Stimulated activated CD8-positive, alpha-beta memory T cell treated with anti-CD3 and anti-CD28 coated beads, Interleukin-15, amount 100 ng/mL, for 1 hour (primary cell): ENCODE measurements around the gene ALOX12.

ENCODE experiments used
- DNase-seq: peaks from one replicate; pipeline ENCODE4 v3.0.0-alpha.2; 2020; ENCODE audit warnings: low read depth

Gene ALOX12

DNA sequence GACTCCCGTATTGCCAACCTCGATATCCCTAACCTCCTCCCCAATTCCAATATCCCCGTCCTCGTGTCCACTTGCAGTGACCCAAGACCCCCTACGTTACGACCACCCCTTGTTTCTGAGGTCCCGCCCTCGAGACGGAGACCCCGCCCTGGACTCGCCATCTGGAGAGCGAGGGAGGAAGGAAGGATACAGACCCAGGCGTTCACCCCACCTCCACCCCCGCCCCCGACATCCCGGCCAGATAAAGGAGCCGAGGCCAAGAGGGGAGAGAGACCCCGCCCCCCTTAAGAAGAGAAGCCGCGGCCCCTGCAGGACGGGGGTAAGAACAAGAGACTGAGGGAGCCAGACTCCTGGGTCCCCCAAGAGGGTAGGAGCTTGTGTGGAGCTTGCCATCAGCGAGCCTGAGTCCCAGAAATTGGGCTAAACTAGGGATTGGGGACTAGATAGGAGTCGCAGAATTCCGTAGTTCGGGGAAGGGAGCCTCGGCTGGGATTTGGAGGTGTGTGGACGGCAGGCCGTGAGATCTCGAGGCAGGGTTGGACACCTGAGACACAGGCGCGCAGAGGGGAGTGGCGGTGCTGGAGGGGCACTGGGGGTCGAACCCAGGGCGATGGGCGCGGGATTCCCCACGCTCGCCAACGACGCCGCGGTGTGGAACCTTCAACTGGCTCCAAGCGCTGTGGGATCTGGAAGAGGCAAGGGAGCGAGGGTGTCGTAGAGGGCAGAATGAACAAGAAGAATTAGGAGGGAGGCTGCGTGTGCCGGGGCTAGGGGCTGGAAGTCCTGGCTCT, 27.1 kb downstream of the ALOX12 start, which contains the start of gene BCL6B:
TSS of gene BCL6B (plus strand) at position 270 of the 791 bp plus-strand sequence. CDS start 622 bp downstream, outside the sequence.
- no peak for DNase-seq

DNA sequence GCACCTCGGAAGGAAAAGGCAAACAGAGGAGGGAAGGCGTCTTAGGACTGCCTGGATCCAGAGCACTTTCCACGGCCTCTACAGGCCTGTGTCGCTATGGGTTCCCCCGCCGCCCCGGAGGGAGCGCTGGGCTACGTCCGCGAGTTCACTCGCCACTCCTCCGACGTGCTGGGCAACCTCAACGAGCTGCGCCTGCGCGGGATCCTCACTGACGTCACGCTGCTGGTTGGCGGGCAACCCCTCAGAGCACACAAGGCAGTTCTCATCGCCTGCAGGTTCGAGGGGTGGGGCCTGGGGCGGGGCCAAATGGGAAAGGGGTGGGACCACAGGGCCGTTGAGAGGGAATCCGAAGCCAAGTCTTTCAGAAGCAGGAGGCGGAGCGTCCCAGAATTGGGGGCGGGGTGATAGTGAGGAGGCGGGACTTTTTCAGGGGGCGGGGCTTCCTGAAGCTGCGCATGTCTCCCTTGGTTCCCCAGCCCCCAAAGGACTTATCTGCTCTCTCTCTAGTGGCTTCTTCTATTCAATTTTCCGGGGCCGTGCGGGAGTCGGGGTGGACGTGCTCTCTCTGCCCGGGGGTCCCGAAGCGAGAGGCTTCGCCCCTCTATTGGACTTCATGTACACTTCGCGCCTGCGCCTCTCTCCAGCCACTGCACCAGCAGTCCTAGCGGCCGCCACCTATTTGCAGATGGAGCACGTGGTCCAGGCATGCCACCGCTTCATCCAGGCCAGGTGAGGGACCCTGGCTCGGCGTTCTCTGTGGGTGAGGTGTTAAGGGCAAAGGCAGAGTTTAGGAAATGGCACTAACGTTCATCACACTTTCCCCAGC, 27.9 kb downstream of the ALOX12 start:
- peak; percentile 83 for DNase-seq

DNA sequence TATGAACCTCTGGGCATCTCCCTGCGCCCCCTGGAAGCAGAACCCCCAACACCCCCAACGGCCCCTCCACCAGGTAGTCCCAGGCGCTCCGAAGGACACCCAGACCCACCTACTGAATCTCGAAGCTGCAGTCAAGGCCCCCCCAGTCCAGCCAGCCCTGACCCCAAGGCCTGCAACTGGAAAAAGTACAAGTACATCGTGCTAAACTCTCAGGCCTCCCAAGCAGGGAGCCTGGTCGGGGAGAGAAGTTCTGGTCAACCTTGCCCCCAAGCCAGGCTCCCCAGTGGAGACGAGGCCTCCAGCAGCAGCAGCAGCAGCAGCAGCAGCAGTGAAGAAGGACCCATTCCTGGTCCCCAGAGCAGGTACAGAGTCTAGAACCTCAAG, 28.5 kb downstream of the ALOX12 start:
- DNase-seq: no peak

DNA sequence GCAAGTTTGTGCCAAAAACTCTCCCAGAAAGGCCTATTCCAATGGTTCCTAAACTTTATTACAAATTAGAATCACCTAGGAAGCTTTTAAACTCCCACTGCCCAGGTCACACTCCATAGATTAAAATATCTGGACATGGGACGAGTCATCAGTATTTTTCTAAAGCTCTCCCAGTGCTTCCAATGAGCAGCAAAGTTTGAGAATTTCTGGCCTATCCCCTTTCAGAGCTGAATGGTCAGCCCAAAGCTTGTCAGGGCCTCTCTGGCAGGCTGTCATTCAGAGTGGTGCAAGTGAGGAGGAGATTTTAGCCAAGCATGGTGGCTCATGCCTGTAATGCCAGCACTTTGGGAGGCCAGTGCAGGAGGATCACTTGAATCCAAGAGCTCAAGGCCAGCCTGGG, 29.4 kb downstream of the ALOX12 start:
- DNase-seq: no peak

DNA sequence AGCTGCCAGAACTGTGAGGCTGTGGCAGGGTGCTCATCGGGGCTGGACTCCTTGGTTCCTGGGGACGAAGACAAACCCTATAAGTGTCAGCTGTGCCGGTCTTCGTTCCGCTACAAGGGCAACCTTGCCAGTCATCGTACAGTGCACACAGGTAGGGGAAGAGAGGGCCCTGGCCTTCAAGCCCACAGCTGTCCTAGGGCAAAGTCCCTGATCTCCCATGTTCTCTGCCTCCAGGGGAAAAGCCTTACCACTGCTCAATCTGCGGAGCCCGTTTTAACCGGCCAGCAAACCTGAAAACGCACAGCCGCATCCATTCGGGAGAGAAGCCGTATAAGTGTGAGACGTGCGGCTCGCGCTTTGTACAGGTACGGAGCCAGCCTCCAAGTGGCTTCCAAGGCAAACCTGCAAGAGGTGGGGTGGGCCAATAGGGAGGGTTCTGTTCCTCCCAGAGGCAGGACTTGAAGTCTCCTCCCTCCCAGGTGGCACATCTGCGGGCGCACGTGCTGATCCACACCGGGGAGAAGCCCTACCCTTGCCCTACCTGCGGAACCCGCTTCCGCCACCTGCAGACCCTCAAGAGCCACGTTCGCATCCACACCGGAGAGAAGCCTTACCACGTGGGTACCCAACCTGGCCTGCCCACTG, 30.7 kb downstream of the ALOX12 start:
- no peak for DNase-seq

DNA sequence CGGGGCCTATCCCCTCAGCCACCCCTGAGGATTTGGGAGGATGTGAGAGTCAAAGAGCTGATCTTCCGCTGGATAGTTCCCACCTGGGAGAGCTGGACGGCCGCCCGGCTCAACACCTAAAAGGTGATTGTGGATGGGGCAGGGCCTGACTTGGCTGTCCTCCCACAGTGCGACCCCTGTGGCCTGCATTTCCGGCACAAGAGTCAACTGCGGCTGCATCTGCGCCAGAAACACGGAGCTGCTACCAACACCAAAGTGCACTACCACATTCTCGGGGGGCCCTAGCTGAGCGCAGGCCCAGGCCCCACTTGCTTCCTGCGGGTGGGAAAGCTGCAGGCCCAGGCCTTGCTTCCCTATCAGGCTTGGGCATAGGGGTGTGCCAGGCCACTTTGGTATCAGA, 31.5 kb downstream of the ALOX12 start:
- no peak for DNase-seq

DNA sequence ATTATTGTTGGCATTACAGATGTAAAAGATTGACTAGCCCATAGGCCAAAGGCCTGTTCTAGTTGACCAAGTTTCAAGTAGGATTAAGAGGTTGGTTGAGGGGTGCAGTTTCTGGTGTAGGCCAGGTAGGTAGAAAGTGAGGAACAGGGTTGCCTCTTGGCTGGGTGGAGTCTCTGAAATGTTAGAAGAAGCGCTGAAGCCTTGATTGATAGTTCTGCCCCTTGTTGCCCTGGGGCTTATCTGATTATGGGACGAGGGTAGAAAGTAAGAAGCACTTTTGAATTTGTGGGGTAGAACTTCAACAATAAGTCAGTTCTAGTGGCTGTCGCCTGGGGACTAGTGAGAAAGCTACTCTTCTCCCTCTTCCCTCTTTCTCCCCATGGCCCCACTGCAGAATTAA, 33.2 kb downstream of the ALOX12 start:
- DNase-seq: no peak

DNA sequence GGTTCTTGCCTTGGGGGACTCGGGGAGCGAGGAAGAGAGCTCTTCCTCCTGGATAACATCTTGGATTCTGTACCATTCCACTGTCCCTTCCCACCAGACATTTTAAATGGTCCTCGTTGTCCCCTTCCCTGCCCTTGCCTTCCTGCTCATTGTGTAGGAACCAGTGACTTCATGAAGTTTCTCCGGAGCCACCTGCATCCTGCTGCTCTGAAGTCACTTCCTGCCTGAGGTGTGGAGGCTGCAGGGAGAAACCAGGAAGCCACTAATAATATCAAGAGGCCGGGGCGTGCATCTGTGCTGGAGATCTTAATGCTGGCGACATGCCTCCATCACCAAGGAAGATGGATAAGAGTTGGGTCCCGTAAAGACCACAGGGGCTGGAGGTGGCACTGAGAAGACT, 33.8 kb downstream of the ALOX12 start:
- DNase-seq: no peak

DNA sequence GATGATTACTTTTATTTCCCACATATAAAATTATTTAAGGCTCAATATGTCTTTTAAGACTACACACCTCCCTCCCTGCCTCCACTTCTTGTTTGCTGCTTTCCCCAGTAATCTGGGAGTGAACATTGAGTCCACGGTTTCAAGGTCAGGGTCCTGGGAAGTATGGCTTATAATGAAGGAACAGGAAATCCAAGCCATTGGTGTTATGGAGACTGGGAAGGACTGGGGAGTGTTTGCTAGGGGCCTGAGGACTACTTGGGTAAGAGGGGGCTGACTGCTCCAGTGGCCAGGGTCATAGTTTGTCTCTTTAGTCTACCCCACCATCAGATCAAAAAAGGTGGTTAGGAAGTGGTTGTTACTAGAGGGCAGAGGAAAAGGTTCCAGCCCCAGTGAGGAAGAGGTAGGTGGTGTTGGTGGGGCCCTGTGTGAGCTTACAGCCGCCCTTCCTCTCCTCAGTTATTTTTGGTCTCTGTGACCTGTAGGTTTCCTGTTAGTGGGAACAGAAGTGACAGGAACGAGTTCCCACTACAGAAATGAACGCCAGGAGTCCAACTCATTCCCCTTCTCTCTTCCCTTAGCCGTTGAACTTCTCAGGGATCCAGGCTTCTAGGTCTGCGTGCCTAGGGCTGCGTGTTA, 39.2 kb downstream of the ALOX12 start:
- no peak for DNase-seq

DNA sequence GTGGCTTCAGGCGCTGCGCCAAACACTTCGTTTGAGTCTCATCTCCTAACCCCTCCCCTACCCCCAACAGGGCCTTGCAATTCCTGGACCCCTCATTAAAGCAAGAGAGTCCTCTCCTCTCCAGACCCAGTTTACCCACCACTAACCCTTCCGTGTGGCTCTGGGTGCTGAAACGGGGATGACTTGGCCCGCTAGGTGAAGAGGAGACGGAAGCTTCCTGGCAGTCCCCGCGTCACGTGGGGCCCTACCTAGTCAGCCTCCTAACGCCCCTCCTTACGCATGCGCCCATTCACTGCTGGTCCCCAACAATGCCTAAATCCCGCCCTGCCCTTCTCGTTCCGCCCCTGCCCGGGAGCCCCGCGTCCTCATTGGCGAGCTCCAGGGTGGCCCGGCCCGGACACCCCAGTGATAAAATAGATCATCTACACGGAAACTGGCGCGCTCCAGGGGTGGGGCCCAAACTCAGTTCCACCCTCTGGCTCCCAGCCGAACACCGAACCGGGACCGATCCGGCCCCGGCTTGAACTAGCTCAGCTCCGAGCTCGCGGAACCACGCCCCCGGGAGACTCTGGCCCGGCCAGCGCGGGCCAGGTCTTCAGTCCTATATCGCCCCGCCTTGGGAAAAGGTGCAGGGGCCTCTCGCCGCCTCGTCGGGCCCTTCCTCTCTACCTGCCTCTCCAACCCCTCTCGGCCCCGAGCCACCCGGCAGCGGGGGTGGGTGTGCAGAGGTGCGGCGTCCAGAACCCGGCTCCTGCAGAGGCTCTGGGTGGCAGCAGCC, 39.9 kb downstream of the ALOX12 start, which contains the start of gene SLC16A13:
TSS of gene SLC16A13 (plus strand) at position 425 of the 778 bp plus-strand sequence. CDS start 368 bp downstream, outside the sequence.
- DNase-seq: peak; percentile 94

DNA sequence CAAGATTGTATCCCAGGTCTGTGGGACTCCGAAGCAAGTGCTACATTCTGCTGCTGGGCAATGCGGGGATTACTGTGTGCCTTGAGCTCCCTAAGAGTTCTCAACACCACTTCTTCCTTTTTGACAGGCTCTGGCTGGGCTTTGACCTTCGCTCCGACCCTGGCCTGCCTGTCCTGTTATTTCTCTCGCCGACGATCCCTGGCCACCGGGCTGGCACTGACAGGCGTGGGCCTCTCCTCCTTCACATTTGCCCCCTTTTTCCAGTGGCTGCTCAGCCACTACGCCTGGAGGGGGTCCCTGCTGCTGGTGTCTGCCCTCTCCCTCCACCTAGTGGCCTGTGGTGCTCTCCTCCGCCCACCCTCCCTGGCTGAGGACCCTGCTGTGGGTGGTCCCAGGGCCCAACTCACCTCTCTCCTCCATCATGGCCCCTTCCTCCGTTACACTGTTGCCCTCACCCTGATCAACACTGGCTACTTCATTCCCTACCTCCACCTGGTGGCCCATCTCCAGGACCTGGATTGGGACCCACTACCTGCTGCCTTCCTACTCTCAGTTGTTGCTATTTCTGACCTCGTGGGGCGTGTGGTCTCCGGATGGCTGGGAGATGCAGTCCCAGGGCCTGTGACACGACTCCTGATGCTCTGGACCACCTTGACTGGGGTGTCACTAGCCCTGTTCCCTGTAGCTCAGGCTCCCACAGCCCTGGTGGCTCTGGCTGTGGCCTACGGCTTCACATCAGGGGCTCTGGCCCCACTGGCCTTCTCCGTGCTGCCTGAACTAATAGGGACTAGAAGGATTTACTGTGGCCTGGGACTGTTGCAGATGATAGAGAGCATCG, 42.4 kb downstream of the ALOX12 start:
- DNase-seq: no peak

DNA sequence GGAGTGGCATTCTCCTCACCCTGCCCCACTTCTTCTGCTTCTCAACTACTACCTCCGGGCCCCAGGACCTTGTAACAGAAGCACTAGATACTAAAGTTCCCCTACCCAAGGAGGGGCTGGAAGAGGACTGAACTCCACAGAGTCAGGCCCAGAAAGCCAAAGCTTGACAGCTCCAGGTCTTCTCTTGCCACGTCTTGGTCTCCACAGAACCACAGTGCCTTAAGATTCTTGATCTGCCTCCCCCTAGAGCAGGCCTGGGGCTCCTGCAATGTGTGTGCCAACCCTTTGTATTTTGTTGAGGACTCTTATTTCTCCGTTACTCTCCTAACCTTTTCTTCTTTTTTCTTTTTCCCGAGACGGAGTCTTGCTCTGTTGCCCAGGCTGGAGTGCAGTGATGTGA, 44.0 kb downstream of the ALOX12 start:
- DNase-seq: no peak

DNA sequence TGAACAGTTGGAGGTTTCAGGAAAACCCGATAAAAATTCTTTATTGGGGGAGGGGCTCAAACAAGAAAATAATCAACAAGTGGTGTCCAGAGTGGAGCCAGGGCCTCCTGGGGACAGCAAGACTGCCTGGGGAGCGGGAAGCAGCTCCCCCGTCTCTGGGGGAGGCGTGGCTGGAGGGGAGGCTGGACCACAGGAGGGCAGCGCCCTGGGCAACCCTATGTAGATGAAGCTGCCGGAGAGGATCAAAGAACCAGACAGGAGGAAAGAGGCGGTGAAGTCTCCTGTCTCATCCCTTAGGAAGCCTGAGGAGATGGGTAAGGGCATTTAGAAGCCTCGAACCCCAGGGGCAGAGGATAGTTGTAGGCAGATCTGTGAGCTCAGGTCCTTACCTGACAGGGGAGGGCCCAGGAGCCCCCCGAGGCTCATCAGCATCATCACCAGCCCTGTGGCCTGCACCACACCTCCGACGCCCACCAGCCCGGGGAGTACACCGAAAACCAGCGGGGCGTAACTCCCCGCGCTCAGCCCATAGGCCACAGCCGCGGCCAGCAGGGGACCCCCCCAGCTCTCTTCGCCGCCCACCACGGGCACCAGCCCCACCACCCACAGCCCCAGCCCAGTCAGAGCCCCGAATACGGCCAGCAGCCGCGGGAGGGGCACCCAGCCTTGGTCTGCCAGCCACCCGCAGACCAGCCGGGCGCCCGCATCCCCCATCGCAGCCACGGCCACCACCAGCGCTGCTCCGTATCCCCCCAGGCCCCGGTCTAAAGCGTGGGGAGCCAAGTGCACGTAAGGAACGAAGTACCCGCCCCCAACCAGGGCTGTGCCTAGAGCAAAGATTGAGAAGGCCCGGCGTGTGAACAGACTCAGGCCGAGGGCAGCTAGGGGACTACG, 46.0 kb downstream of the ALOX12 start:
- DNase-seq: no peak

DNA sequence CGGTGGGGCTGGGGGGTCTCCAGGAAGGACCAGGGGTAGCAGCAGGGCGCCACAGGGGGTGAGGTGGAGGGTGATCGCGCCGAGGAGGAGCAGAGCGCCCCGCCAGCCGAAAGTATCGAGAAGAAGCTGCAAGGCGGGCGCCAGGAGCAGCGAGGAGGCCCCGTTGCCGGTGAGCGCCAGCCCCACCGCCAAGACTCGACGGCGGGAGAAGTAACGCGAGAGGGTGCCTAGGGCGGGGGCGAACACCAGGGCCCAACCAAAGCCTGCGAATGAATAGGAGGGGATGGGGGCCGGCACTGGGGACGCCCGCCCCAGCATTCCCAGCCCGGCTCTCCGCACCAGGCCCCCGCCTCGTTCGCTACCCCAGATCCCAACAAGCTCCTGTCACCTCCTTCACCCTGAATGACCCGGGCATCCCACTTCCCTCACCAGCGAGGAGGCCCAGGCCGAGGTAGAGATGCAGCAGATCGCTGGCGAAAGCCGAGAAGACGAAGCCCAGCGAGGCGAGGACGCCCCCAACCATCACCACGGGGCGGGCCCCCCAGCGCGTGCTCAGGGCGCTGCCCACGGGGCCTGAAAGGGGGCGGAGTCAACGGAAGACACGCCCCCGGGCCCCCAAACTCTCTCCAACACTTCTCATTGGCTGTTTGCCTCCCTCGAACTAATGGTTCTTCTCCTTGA, 46.8 kb downstream of the ALOX12 start:
- DNase-seq: no peak

DNA sequence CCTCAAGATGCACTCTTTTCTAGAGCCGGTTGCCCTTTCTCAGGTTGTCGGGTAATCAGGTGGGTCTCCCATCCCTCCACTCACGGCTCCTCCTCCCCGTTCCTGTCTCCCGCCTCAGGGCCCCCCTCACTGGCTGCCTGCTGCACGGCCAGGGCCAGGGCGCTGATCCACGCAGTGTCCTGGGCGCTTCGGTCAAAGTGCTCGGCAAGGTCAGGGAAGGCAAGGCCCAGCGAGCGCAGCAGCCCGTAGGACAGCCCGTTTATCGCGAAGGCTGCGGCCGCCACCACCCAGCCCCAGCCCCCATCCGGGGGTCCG, 47.3 kb downstream of the ALOX12 start:
- DNase-seq: no peak

DNA sequence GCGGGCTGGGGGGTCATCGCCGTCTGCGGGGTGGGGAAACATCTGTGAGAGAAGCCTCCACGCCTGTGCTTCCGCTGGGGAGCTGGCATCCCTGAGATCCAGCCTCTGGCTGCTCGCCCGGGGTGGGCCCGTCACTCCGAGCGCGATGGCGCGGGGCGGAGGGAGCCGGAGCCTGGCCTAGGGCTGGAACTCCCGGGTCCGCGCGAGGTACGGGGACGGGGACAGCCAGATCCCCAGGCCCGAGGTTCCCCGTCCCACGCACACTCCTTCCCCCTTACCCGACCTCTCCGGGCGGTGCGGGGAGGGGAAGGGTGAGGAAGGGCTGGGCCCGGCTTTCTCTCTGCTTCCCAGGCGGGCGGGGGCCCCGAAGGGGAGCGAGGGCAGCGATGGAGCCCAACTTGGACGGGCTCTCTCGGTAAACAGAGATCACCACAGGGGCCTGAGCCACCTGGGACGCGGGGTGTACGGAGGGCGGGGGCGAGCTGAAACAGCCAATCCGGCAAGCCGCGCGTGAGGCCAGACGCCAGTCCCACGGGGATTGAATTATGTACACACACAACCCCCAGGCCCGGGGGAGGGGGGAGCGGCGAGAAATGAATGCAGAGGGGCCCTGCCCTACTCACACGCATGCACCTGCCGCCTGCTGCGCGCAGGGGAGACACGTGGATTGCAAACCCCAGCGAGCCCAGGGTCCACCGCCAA, 47.8 kb downstream of the ALOX12 start, which contains the start of gene SLC16A11:
TSS of gene SLC16A11 (minus strand) at position 596 of the 702 bp plus-strand sequence. CDS start at position 17, 579 bp downstream.
- no peak for DNase-seq

DNA sequence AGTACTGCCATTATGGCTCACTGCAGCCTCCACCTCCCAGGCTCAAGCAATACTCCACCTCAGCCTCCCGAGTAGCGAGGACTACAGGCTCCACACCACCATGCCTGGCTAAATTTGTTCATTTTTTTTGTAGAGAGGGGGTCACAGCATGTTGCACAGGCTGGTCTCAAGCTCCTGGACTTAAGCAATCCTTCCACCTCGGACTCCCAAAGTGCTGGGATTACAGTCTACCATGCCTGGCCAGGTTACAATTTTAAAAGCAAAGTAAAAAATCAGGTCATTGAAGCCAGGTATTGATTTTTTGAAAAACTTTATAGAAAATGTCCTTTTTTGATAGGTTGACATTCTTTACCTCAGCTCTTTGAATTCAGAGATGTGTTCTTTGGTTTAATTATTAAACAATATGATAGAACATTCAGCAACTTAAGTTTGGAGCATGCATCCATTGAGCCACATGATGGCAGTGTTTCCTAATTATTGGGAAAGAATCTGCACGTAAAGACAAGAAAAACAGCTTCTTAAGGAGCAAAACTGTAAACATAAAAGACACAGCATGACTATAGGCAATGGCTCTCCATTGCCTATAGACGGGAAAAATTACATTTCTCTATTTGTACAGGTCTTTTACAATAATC, 49.8 kb downstream of the ALOX12 start:
- no peak for DNase-seq
